GM15510 (cell line): ENCODE measurements around the gene CALR3.

Experiments used
- POLR2A ChIP-seq: IDR thresholded peaks from 3 replicates; pipeline ENCODE4 v1.6.1; 2011; ENCODE audit warnings: borderline replicate concordance; ENCODE audit not compliant: insufficient read length; ENCODE audit errors: extremely low read depth

Gene CALR3, protein sequence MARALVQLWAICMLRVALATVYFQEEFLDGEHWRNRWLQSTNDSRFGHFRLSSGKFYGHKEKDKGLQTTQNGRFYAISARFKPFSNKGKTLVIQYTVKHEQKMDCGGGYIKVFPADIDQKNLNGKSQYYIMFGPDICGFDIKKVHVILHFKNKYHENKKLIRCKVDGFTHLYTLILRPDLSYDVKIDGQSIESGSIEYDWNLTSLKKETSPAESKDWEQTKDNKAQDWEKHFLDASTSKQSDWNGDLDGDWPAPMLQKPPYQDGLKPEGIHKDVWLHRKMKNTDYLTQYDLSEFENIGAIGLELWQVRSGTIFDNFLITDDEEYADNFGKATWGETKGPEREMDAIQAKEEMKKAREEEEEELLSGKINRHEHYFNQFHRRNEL

DNA sequence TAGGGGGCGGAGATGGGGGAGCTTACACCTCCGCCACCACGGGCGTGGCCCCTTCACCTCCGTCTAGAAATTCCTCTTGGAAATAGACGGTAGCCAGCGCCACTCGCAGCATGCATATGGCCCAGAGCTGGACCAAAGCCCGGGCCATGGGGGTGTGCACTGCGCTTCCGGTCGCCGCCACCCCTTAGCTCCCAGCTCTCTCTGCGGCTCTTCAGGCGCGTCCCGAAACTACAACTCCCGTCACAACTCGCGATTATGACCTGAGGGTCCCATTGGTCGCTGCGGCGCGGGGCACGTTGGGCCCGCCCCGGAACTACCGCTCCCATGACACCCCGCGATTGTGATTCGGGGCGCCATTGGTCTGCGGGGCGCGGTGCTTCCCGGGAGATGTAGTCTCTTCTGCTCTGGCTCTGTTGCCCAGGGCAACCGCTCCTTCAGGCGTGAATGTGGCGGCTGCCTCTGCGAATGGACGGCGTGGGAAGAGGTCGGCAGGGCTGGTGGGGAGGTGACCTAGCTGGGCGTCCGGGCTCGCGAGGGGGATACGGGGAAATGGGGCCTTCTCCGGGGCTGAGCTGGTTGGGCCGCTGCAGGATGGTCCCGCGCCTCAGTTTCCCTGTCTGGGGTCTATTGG is at the start of gene CALR3, which contains the start of gene C19orf44:
CALR3 (minus strand) TSS at position 186 of the 631 bp plus-strand sequence; CDS start at position 148, 38 bp downstream.
C19orf44 (plus strand) TSS at position 413 of the 631 bp plus-strand sequence. CDS start 4,399 bp downstream, outside the sequence.
- TF ChIP-seq POLR2A, result peak; percentile 73

DNA sequence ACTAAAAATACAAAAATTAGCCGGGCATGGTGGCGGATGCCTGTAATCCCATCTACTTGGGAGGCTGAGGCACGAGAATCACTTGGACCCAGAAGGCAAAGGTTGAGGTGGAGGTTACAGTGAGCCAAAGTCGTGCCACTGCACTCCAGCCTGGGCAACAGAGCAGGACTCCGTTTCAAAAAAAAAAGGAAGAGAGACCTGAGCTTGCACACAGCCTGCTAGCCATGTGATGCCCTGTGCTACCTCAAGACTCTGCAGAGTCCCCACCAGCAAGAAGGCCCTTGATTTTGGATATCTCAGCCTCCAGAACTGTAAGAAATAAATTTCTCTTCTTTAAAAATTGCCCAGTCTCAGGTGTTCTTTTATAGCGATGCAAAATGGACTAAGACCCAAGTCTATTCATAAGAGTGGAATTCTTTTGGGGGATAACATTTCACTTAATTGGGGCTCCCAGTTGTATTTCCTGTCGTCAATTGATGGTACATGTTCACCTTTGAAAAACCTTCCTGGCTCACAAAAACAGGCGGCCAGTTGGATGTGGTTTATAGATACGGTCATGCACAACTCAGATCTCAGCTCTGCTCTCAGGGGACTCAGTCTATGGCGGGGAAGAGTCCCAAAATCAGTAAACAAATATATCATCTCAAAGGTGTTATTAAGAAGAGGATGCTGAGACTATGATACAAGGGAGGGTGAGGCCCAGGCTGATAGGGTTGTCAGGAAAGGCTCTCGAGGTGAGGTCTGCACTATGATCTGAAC is 48.7 kb upstream of the CALR3 start:
- no peak for TF ChIP-seq POLR2A

DNA sequence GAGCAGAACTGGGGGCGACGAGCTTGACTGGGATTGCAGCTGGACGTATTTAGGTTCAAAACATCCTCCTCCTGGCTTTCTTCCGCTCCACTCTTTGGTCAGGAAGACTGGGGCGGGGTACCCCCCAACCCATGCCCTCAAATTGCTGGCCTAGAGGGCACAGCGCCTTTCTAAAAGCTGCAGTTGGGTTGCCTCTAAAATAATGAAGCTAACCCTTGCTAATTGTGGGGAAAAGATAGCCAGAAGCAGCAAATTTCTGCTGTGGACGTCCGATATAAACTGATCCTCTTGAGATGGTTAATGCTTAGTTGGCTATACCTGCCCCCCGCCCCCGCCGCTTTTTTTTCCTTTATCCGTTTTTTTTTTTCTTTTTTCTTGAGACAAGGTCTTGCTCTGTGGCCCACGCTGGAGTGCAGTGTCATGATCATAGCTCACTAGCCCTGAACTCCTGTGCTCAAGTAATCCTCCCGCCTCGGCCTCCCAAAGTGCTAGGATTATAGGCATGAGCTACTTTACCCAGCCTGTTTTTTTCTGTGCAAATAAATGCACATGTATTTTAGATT is 47.0 kb upstream of the CALR3 start:
- no peak for TF ChIP-seq POLR2A

DNA sequence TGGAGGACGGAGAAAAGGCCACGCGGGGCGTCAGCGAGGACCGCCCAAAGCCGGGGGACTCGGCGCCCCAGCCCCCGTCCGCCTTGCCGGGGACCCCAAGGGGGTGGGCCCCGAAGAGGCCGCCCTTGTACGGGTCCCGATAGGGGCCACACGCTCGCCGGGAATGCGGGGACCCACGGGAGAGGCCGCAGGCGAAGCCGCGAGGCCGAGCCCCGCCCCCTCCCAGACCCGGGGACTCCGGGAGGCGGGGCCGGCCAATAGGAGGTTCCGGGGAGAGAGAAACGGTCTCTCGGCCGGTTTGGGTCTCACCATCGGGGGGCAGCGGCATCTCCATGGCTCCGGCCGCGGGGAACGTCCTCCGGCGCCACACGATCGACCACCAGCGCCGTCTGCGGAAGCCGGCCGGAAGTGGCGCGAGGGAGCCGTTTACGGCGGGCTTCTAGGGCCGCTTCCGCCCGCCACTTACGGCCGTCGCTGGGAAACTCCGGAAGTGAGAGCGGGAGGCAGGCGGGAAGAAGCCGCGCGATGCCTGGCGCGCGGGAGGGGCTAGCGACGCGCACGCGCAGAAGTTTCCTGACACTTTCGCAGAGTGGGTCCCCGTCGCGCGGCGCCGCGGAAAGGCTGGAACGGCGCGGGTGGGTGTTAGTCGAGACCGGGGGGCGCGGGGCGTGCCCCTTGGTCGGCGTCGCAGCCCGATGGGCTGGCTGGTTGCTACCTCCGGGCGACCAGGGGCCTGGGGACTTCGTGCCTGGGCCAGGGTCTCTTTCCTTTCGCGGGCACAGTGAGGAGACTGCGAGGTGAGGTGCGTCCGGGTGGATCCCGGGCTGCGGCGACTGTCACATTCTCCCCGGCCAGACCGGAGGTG is 46.3 kb upstream of the CALR3 start, which contains the start of gene CHERP:
CHERP (minus strand) TSS at position 393 of the 865 bp plus-strand sequence; CDS start at position 334, 59 bp downstream.
- peak; percentile 96 for TF ChIP-seq POLR2A

DNA sequence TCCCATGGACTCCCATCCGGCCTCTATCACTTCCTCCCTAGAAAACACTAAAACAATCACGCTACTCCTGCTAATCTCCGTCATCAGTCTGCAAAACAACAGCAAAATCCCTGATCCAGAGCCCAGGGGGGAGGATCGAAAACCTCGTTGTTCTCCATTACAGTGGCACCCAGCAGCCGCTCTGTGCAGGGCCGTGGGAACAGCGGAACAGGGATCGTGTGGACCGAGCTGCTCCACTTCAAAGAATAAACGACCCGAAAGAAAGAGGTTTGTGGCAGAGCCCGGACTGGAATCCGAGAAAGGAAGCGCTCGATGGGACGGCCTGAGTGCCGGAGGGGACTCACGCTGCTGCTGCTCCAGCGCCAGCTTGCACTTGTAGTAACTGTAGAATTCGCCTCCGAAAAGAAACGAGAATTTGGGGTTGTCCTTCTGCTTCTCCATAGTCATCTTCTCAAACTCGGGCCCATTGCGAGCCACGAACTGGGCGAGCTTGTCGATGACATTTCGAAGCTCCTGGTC is 45.6 kb upstream of the CALR3 start:
- no peak for TF ChIP-seq POLR2A

DNA sequence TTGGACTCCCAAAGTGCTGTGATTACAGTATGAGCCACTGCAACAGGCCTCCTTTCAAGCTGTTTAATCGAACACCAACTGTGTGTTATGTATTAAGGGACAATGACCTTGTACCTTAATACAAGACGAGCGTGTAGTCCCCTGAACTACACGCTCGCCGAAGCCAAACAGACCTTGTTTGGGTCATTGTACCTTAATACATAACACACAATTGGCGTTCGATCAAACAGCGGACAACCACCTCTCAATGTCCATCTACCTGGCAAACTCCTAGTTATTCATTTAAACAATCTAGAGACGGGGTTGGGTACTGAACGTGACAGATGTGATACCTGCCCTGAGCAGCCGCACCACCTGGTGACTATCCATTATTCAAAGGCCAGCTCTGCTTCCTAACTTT is 45.0 kb upstream of the CALR3 start:
- no peak for TF ChIP-seq POLR2A

DNA sequence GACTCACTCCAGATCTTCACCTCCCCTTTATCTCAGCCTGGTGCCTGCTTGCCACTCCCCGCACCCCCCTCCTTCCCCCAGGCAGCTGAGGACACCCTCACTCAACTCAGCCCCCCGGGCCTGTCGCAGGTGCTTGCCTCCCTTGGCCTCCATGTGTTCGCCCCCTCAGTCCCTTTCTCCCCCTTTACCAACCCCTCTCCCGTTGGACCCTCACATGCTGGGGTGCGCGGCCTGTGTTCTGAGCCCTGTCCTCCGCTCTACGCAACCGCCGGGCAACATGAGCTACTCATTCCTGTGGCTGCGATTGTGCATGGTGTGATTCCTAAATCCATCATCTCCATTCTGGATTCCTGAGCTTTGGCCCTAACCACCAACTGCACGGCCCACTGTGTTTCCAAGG is 41.1 kb upstream of the CALR3 start:
- TF ChIP-seq POLR2A, result no peak

DNA sequence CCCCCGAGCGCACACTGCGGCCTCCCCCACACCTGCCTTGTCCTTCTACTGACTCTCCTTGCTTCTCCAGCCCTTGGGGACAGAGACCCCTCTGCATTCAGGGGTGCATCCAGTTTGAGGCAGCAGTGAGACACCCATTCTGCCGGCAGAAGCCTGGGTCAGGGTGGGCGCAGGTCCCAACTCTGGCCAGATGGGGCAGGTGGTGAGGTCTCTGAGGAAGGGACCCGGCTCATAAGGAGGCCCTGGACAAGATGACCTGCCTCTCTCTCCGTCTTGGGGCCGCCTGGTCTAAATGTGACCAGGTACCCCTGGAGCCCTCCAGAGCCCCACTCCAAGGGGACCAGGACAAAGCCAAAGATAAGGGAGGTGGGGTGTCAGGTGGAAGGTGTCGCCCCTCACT is 40.2 kb upstream of the CALR3 start:
- no peak for TF ChIP-seq POLR2A

DNA sequence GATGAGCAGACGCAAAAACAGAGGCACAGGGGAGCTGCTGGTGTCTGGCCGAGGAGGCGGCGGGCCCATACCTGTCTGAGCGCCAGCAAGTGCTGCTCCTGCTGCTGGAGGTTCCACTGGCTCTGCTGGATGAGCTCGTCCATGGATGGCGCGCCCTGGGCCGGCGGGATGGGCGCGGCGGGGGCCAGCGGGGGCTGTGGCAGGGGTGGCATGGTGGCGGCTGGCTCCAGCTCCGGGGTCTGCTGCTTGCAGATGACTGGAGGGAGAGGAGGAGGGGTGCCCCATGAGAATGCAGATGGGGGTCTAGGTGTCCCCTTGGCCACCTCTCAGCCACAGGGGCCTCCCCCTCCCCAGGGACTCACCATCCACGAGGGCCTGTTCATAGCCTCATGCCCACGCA is 39.4 kb upstream of the CALR3 start:
- no peak for TF ChIP-seq POLR2A

DNA sequence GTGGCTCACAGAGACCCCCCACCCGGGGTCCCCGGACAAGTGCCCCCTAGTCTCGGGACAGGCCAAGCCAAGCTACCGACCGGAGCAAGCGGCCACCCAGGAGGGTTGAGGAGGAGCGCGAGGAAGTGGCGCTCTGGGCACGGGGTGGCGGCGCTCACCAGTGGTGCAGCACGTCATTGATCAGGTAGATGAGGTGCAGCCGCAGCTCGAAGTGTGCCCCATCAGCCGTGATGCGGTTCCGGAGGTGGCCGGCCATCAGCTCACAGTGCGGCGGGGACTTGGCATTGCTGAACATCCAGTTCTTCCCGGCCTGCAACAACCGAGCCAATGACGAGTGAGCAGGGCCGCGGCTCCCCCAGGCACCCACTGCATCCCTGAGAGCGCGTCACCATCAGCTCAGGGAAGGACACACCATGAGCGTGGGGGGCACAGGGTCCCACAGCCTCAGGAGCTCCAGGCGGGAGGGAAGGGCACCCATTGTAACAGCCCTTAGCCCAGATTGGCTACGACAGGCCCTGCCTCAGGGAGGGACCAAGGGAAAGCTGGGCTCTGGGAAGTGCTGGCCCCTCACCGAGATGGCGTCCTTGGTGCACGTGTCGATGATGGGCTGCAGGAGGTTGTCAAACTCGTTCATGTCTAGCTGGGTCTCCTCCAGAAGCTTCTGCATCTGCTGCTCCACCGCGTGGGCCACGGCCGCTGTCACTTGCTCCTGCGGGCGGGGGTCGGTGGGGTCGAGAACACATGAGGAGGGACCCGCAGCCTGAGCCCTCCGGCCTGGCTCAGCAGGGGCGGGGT is 36.7 kb upstream of the CALR3 start:
- TF ChIP-seq POLR2A, result no peak

DNA sequence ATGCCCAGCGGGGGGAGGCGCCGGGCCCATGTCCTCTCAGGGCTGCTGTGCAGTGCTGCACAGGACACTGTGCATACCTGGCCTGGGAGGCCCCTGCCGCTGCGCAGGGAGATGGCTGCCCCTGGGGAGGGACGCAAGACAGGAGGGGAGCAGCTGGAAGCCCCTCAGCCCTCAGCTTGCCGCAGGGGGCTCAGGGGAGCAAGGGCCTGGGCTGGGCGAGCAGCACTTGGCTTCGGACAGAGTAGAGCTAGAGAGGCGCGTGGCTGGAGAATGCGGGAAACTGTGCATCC is 35.4 kb upstream of the CALR3 start:
- TF ChIP-seq POLR2A, result no peak

DNA sequence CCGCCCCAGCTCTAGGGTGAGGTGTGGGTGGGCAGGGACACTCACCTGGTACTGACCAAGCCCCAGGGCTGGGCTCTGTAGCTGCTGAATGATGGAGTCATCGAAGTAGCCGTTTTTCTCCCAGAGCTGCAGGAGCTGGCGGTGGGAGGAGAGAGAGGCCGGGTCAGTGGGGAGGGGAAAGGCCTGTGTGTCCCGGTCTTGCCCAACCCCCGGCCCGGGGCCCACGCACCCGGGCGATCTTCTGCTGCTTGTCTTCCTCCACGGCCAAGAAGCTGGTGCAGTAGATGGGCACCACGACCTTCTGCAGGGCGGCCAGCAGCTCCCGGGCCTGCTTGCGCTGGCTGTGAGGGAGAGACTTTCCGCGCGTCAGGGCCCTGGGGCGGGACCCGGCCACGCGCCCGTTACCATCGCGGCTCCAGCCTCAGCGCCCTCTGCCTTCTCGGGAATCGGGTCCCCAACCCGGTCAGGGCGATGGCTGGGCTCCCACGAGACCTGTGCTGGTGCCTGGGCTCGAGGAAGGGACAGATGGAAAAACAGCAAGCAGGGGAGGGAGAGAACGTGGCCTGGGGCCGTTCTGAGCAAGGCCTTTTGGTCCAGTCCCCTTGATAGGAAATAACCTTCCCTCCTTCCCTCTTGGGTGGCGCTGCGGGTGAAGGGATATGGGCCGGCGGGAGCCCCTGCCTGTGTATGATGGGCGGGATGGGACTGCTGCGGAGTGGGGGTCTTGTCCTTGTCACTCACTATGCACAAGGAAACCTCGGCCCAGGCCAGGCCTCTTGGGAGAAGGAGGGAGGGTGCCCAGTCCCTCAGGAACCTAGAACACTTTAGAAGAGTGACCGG is 34.8 kb upstream of the CALR3 start:
- TF ChIP-seq POLR2A, result no peak

DNA sequence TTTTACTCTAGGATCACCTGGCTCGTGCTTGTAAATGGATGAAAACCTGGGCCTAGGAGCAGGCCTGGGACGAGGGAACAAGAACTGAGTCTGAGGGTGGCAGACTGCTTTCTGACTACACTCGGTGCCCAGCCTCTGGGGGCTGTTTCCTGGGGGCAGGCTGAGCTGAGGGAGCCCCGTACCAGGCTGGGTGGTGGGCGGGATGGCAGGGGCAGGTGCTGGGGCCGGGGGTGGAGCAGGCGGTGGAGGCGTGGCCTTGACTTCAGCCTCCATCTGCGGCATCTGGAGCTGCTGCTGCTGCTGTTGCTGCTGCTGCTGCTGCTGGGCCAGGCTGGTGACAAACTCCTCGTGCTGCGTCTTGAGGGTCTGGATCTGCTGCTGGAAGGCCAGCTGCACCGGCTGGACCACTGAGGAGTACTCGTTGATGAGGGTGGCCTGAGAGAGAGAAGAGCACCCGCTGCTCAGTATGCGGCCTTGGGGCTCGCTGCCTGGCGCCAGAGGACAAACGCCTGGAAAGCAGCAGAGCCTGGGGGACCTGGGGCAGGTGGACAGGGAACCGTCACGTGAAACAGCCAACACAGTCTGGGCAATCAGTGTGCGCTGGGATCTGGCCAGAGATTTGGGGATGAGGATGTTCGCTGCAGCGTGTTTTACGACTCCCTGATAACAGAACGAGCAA is 33.6 kb upstream of the CALR3 start:
- no peak for TF ChIP-seq POLR2A
